ENCODE data around the gene ZNF879.

DNA sequence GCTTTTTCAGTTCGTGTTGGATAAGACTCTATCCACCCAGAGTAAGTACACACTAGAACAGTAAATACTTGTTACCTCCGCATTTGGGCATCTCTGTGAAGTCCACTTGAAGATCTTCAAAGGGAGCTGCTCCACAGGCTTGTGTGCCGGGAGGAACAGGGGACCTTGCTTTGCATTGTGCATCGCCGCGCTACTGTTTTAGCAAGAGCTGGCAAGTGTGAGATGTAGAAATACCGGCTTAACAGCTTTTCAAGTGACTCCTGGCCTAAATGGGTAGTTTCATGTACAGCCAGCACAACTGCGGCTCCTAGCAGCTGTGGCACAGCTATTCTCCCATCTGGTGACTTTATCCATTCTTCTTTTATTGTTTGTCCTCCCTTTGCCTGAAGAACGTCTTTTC, 28.2 kb downstream of the ZNF879 start:
- no peak for TF ChIP-seq POLR2A (IDR thresholded peaks at IDR 0.05)
- TF ChIP-seq, protein P1, sequence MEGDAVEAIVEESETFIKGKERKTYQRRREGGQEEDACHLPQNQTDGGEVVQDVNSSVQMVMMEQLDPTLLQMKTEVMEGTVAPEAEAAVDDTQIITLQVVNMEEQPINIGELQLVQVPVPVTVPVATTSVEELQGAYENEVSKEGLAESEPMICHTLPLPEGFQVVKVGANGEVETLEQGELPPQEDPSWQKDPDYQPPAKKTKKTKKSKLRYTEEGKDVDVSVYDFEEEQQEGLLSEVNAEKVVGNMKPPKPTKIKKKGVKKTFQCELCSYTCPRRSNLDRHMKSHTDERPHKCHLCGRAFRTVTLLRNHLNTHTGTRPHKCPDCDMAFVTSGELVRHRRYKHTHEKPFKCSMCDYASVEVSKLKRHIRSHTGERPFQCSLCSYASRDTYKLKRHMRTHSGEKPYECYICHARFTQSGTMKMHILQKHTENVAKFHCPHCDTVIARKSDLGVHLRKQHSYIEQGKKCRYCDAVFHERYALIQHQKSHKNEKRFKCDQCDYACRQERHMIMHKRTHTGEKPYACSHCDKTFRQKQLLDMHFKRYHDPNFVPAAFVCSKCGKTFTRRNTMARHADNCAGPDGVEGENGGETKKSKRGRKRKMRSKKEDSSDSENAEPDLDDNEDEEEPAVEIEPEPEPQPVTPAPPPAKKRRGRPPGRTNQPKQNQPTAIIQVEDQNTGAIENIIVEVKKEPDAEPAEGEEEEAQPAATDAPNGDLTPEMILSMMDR (IDR thresholded peaks at IDR 0.05): no peak
